Measurements from ENCODE around the gene COLEC12.

Gene COLEC12

GRCh38 chr18:500632-501405, at the start of gene COLEC12:
Gene COLEC12, minus strand, starts transcription at chr18:500701. Its CDS starts 187 bp downstream, at chr18:500514.
- DNase-seq = no peak

GRCh38 chr18:549967-550366, 49.5 kb upstream of the COLEC12 start:
- no peak for DNase-seq

- no peak for DNase-seq
Measured at GRCh38 chr18:543447-544078, 43.1 kb upstream of the COLEC12 start.

- no peak for DNase-seq
Measured at GRCh38 chr18:533995-534601, 33.6 kb upstream of the COLEC12 start.

GRCh38 chr18:532632-533031, 32.1 kb upstream of the COLEC12 start:
- DNase-seq = no peak

GRCh38 chr18:532018-532417, 31.5 kb upstream of the COLEC12 start:
- DNase-seq = no peak

- no peak for DNase-seq
Measured at GRCh38 chr18:527146-527545, 26.6 kb upstream of the COLEC12 start.

- no peak for DNase-seq
Measured at GRCh38 chr18:526681-527080, 26.2 kb upstream of the COLEC12 start.

GRCh38 chr18:525036-525797, 24.7 kb upstream of the COLEC12 start:
- DNase-seq = no peak

- no peak for DNase-seq
Measured at GRCh38 chr18:524466-524865, 24.0 kb upstream of the COLEC12 start.

- no peak for DNase-seq
Measured at GRCh38 chr18:523561-523960, 23.1 kb upstream of the COLEC12 start.

- no peak for DNase-seq
Measured at GRCh38 chr18:519019-519879, 18.7 kb upstream of the COLEC12 start.

GRCh38 chr18:518081-518480, 17.6 kb upstream of the COLEC12 start:
- no peak for DNase-seq

- no peak for DNase-seq
Measured at GRCh38 chr18:515838-516237, 15.3 kb upstream of the COLEC12 start.

- no peak for DNase-seq
Measured at GRCh38 chr18:515156-515815, 14.8 kb upstream of the COLEC12 start.

GRCh38 chr18:513826-514530, 13.5 kb upstream of the COLEC12 start:
- no peak for DNase-seq

- DNase-seq = no peak
Measured at GRCh38 chr18:512957-513356, 12.5 kb upstream of the COLEC12 start.

GRCh38 chr18:508835-509234, 8.3 kb upstream of the COLEC12 start:
- DNase-seq = no peak

- no peak for DNase-seq
Measured at GRCh38 chr18:507636-508035, 7.1 kb upstream of the COLEC12 start.

GRCh38 chr18:506801-507200, 6.3 kb upstream of the COLEC12 start:
- DNase-seq = no peak

- DNase-seq = no peak
Measured at GRCh38 chr18:506264-506663, 5.8 kb upstream of the COLEC12 start.

All from NCI-H748 treated with DMSO at 0.1 percent for 48 hours (cell line).